ENCODE measurements around the gene DNAH5. TPM values are rescaled to one million over a fixed set of nuclear protein-coding genes. Genes with fewer than 3 reads are reported as not detected.

The DNAH5 gene
- total RNA-seq, 4 donors from 2014 or later, result under 0.01 to 1.8 (median 0.18) TPM

DNA sequence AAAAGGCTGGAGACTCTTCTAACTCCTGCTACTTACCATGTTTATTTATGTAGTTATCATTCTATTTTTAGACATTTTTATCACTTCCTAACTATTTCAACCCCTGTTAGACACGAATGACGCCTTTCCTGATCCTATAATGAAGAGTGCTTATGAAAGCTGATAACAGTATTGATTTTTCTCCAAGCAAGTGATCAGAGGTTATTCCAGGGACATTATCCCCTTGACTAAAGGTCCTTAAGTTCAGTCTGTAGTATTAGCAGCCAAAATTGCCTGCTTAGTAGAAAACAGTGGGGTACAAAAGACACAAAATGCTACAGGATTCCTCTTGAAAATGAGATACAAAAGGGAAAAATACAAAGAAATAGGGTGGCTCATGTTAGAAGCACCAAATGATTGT, 235.6 kb downstream of the DNAH5 start:
- H3K4me1 ChIP-seq, result no peaks in the 10 kb centered on the region
- intact Hi-C loops (cut with DNase I; ENCODE audit: low total_unique reads), result no loop called here
- no peaks in the 10 kb centered on the region for H3K9me3 ChIP-seq
- H3K27ac ChIP-seq, result no peak overlapping the region
- TF ChIP-seq POLR2A (IDR thresholded peaks at IDR 0.05), result no peak
- TF ChIP-seq, protein P1, sequence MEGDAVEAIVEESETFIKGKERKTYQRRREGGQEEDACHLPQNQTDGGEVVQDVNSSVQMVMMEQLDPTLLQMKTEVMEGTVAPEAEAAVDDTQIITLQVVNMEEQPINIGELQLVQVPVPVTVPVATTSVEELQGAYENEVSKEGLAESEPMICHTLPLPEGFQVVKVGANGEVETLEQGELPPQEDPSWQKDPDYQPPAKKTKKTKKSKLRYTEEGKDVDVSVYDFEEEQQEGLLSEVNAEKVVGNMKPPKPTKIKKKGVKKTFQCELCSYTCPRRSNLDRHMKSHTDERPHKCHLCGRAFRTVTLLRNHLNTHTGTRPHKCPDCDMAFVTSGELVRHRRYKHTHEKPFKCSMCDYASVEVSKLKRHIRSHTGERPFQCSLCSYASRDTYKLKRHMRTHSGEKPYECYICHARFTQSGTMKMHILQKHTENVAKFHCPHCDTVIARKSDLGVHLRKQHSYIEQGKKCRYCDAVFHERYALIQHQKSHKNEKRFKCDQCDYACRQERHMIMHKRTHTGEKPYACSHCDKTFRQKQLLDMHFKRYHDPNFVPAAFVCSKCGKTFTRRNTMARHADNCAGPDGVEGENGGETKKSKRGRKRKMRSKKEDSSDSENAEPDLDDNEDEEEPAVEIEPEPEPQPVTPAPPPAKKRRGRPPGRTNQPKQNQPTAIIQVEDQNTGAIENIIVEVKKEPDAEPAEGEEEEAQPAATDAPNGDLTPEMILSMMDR (IDR thresholded peaks at IDR 0.05), result no peak
- H3K36me3 ChIP-seq, result no peaks in the 10 kb centered on the region
- H3K4me3 ChIP-seq, result no peak overlapping the region
- no peak for DNase-seq
- no peaks in the 10 kb centered on the region for H3K27me3 ChIP-seq

DNA sequence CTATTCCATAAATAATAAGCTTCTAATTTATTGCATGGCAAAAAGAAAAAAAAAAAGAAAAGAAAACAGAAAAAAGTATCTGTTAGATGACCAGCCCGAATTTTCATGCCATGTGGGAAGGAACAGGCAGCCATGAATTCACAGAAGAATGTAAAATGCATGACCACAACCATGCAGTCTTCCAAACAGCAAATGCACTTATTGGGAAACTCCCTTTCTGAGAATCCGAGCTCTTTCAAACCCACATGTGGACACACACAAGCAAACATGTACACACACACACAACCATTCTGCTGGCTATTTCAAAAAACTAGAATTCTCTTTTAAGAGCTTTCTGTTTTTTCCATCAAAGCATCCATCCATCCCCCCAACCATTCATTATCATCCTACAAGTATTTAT, 236.1 kb downstream of the DNAH5 start:
- H3K27me3 ChIP-seq, result no peaks in the 10 kb centered on the region
- no peaks in the 10 kb centered on the region for H3K4me1 ChIP-seq
- DNase-seq, result no peak
- no peak overlapping the region for H3K4me3 ChIP-seq
- no peaks in the 10 kb centered on the region for H3K9me3 ChIP-seq
- H3K27ac ChIP-seq, result no peak overlapping the region
- H3K36me3 ChIP-seq, result no peaks in the 10 kb centered on the region
- no peak for TF ChIP-seq POLR2A (IDR thresholded peaks at IDR 0.05)
- TF ChIP-seq, protein P1 (IDR thresholded peaks at IDR 0.05), result no peak
- intact Hi-C loops (cut with DNase I; ENCODE audit: low total_unique reads), result no loop called here

DNA sequence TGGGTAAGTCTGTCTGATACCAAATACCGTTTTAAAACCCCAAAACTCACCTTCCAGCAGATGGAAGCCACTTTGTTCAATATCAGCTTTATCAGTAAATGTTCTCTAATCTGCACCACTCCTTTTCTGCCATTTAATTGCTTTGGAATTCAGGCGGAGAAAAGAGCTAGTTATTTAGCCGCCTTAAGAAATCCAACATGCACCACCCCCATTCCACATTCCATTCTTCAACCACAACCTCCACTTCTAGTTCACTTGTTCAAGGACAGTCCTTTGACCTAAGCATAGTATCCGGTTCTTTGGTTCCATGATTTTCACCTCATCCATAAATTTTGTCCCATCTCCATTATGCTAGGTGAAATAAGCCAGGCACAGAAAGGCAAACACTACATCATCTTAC, 240.1 kb downstream of the DNAH5 start:
- no peaks in the 10 kb centered on the region for H3K36me3 ChIP-seq
- TF ChIP-seq, protein P1 (IDR thresholded peaks at IDR 0.05), result no peak
- TF ChIP-seq POLR2A (IDR thresholded peaks at IDR 0.05), result no peak
- no peaks in the 10 kb centered on the region for H3K27me3 ChIP-seq
- intact Hi-C loops (cut with DNase I; ENCODE audit: low total_unique reads), result no loop called here
- H3K9me3 ChIP-seq, result no peaks in the 10 kb centered on the region
- no peak overlapping the region for H3K4me3 ChIP-seq
- no peak overlapping the region for H3K27ac ChIP-seq
- no peaks in the 10 kb centered on the region for H3K4me1 ChIP-seq
- no peak for DNase-seq

DNA sequence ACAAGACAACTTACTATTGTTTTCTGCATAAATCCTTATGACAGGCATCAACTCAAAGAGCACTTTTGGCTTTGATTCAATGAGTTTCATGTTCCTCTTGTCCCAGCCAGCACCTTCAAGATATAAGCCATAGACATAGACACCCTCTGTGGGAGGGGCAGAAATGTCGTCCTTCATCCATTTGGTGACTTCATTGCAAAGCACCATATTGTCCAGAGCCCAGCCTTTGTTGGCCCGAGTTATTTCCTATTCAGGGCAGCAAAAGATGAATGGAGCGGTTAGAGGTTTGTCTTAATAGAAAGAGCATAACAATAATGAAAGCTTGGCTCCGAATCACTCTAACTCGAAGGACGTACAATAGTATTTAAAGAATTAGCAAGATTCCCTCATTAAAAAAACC, 243.9 kb downstream of the DNAH5 start:
- TF ChIP-seq, protein P1 (IDR thresholded peaks at IDR 0.05), result no peak
- TF ChIP-seq POLR2A (IDR thresholded peaks at IDR 0.05), result no peak
- no peak overlapping the region for H3K27ac ChIP-seq
- no peaks in the 10 kb centered on the region for H3K9me3 ChIP-seq
- no peaks in the 10 kb centered on the region for H3K27me3 ChIP-seq
- no peaks in the 10 kb centered on the region for H3K4me1 ChIP-seq
- intact Hi-C loops (cut with DNase I; ENCODE audit: low total_unique reads), result no loop called here
- H3K36me3 ChIP-seq, result no peaks in the 10 kb centered on the region
- H3K4me3 ChIP-seq, result no peak overlapping the region
- no peak for DNase-seq

GRCh38 chr5:13698885-13699284, 245.6 kb downstream of the DNAH5 start:
- Histone ChIP-seq H3K4me3 (no peak overlapping the region), H3K36me3 (no peaks in the 10 kb centered on the region), H3K27me3 (no peaks in the 10 kb centered on the region), H3K4me1 (no peaks in the 10 kb centered on the region), H3K27ac (no peak overlapping the region), H3K9me3 (no peaks in the 10 kb centered on the region)
- no peak for DNase-seq
- TF ChIP-seq POLR2A (IDR thresholded peaks at IDR 0.05), result no peak
- TF ChIP-seq, protein P1 (IDR thresholded peaks at IDR 0.05), result no peak
- intact Hi-C loops (cut with DNase I; ENCODE audit: low total_unique reads), result no loop called here
